Keratinocyte (primary cell): Measurements from ENCODE around the gene LINGO1. TPM values are rescaled to one million over a fixed set of nuclear protein-coding genes. Genes with fewer than 3 reads are reported as not detected.

ENCODE experiments used
- DNase-seq: peaks from one replicate; pipeline ENCODE4 v3.0.0-alpha.2; 2011; ENCODE audit warnings: low read depth, missing footprints, low spot score
- FAIRE-seq: peaks from 2 replicates; lab custom pipeline; 2011; peaks lifted over from hg19 to GRCh38; lab: Jason Lieb, UNC
- H2AFZ ChIP-seq: 2 replicates; pipeline ENCODE4 v1.6.0; 2012; ENCODE audit warnings: low read length, control low read depth, inconsistent platforms; ENCODE audit not compliant: control insufficient read depth
- H3K27ac ChIP-seq: 2 replicates; pipeline ENCODE4 v1.5.1; 2011; ENCODE audit warnings: low read length; ENCODE audit not compliant: control insufficient read depth, insufficient read depth
- H3K27me3 ChIP-seq: 3 replicates; pipeline ENCODE4 v1.6.0; 2011; ENCODE audit warnings: low read length; ENCODE audit not compliant: control insufficient read depth, insufficient read depth; ENCODE audit errors: extremely low read depth
- H3K36me3 ChIP-seq, 2 experiments: 2 replicates in 1 of 2; 3 replicates in 1 of 2; pipeline ENCODE4 v1.5.1; 2011; ENCODE audit warnings: low read length in 2 of 2, mild to moderate bottlenecking in 1 of 2; ENCODE audit not compliant: control insufficient read depth in 2 of 2, insufficient read depth in 2 of 2; ENCODE audit errors: extremely low read depth in 1 of 2
- H3K4me1 ChIP-seq: 3 replicates; pipeline ENCODE4 v1.5.1; 2011; ENCODE audit warnings: low read length; ENCODE audit not compliant: control insufficient read depth, insufficient read depth; ENCODE audit errors: extremely low read depth
- H3K4me2 ChIP-seq: 3 replicates; pipeline ENCODE4 v1.6.0; 2011; ENCODE audit warnings: low read depth, low read length; ENCODE audit not compliant: control insufficient read depth, insufficient read depth; ENCODE audit errors: extremely low read depth
- H3K4me3 ChIP-seq, 3 experiments: fragments of 200-600 bp in 1 of 3; sonication (generic) in 1 of 3; 2 replicates in 2 of 3; 3 replicates in 1 of 3; pipeline ENCODE4 v1.5.1; 2011 to 2016; ENCODE audit warnings: low read length in 3 of 3, mild to moderate bottlenecking in 3 of 3, control low read depth in 2 of 3, inconsistent platforms in 1 of 3, low read depth in 1 of 3, mixed read lengths in 1 of 3, mixed run types in 1 of 3, moderate library complexity in 1 of 3; ENCODE audit not compliant: control insufficient read depth in 2 of 3, insufficient read depth in 2 of 3; ENCODE audit errors: extremely low read depth in 1 of 3
- H3K79me2 ChIP-seq: 2 replicates; pipeline ENCODE4 v1.6.0; 2012; ENCODE audit warnings: low read length; ENCODE audit not compliant: control insufficient read depth, insufficient read depth
- H3K9ac ChIP-seq: 3 replicates; pipeline ENCODE4 v1.6.0; 2011; ENCODE audit warnings: low read length; ENCODE audit not compliant: control insufficient read depth, insufficient read depth; ENCODE audit errors: extremely low read depth
- H3K9me1 ChIP-seq: 3 replicates; pipeline ENCODE4 v1.6.0; 2011; ENCODE audit warnings: low read length; ENCODE audit not compliant: control insufficient read depth, insufficient read depth; ENCODE audit errors: extremely low read depth
- H3K9me3 ChIP-seq: 2 replicates; pipeline ENCODE4 v1.5.1; 2012; ENCODE audit warnings: low read depth, low read length; ENCODE audit not compliant: control insufficient read depth
- H4K20me1 ChIP-seq: 3 replicates; pipeline ENCODE4 v1.6.0; 2011; ENCODE audit warnings: low read length; ENCODE audit not compliant: control insufficient read depth, insufficient read depth; ENCODE audit errors: extremely low read depth
- CTCF ChIP-seq, 3 experiments: IDR thresholded peaks in 1 of 3; conservative IDR thresholded peaks in 1 of 3; optimal IDR thresholded peaks in 1 of 3; 2 replicates in 2 of 3; 3 replicates in 1 of 3; pipeline versions ENCODE3 to v1.5.1; 2011; ENCODE audit warnings: low read length in 3 of 3, mild to moderate bottlenecking in 3 of 3, moderate library complexity in 2 of 3, control low read depth in 1 of 3, inconsistent platforms in 1 of 3; ENCODE audit not compliant: insufficient read depth in 2 of 3; ENCODE audit errors: extremely low read depth in 1 of 3
- EZH2 ChIP-seq: IDR thresholded peaks from one replicate; pipeline ENCODE4 v1.6.1; 2012; ENCODE audit warnings: inconsistent platforms, mild to moderate bottlenecking, low read length, moderate library complexity
- dilution Hi-C: fragments of 300-500 bp; cut with MboI; formaldehyde crosslinking; loops from one replicate; pipeline ENCODE4 v1.7.0; 2020; ENCODE audit warnings: low sequenced_read_pairs; ENCODE audit not compliant: extremely low pct_ligation_motif_present
- polyA plus RNA-seq, 5 experiments: library from polyadenylated mRNA; depleted of rRNA in 3 of 5; stranded (reverse) in 3 of 5; stranded (forward) in 1 of 5; unstranded in 1 of 5; fragments of >200 nt; gene quantifications; 1 replicate in 1 of 5; 2 replicates in 3 of 5; 3 replicates in 1 of 5; pipeline versions ENCODE4 v1.2.1 to v1.2.3, GENCODE V29; 2011 to 2012; ENCODE audit warnings: missing spikeins in 2 of 5, low read depth in 1 of 5, low replicate concordance in 1 of 5

LINGO1 gene
- polyA plus RNA-seq, 1 donor (not counting 4 experiments of a cell fraction or from before 2014, with no cell fraction given), result not detected

- peaks cover 19% of the 10 kb centered on the region for H3K27me3 ChIP-seq
- H3K36me3 ChIP-seq, result no peaks in the 10 kb centered on the region
- H3K9ac ChIP-seq, result no peak overlapping the region
- dilution Hi-C loops, result no loop called here
- H4K20me1 ChIP-seq, result no peaks in the 10 kb centered on the region
- H3K4me1 ChIP-seq, result no peaks in the 10 kb centered on the region
- FAIRE-seq, result no peak
- H2AFZ ChIP-seq, result no peak overlapping the region
- H3K27ac ChIP-seq, result no peak overlapping the region
- no peaks in the 10 kb centered on the region for H3K79me2 ChIP-seq
- no peaks in the 10 kb centered on the region for H3K9me1 ChIP-seq
- no peaks in the 10 kb centered on the region for H3K9me3 ChIP-seq
- DNase-seq, result no peak
- no peak overlapping the region for H3K4me3 ChIP-seq
- TF ChIP-seq CTCF (optimal IDR thresholded peaks at IDR 0.05 in 1 of 3, IDR thresholded peaks at IDR 0.05 in 1 of 3, conservative IDR thresholded peaks at IDR 0.05 in 1 of 3; ENCODE audit: extremely low read depth in 1 of 3, insufficient read depth in 2 of 3, low read length in 3 of 3) (no peak), EZH2 (no peak)
- no peak overlapping the region for H3K4me2 ChIP-seq
Observed at GRCh38 chr15:77572186-77572585, 60.5 kb downstream of the LINGO1 start.

GRCh38 chr15:77571741-77572140 is 61.0 kb downstream of the LINGO1 start:
- no peak for FAIRE-seq
- no peak for DNase-seq
- H3K36me3 ChIP-seq, result no peaks in the 10 kb centered on the region

More at GRCh38 chr15:77571741-77572140, 61.0 kb downstream of the LINGO1 start:
- no peak for TF ChIP-seq EZH2
- no peak for TF ChIP-seq CTCF (optimal IDR thresholded peaks at IDR 0.05 in 1 of 3, IDR thresholded peaks at IDR 0.05 in 1 of 3, conservative IDR thresholded peaks at IDR 0.05 in 1 of 3; ENCODE audit: extremely low read depth in 1 of 3, insufficient read depth in 2 of 3, low read length in 3 of 3)
- no peaks in the 10 kb centered on the region for H3K79me2 ChIP-seq
- H4K20me1 ChIP-seq, result no peaks in the 10 kb centered on the region
- no peak overlapping the region for H3K9ac ChIP-seq
- H3K27ac ChIP-seq, result no peak overlapping the region
- no peak overlapping the region for H2AFZ ChIP-seq
- no peaks in the 10 kb centered on the region for H3K4me1 ChIP-seq
- peaks cover 19% of the 10 kb centered on the region for H3K27me3 ChIP-seq
- H3K9me3 ChIP-seq, result no peaks in the 10 kb centered on the region
- H3K4me3 ChIP-seq, result no peak overlapping the region
- dilution Hi-C loops, result no loop called here
- no peak overlapping the region for H3K4me2 ChIP-seq
- H3K9me1 ChIP-seq, result no peaks in the 10 kb centered on the region
